Measurements from ENCODE around the gene AFAP1L2.

The AFAP1L2 gene

DNA sequence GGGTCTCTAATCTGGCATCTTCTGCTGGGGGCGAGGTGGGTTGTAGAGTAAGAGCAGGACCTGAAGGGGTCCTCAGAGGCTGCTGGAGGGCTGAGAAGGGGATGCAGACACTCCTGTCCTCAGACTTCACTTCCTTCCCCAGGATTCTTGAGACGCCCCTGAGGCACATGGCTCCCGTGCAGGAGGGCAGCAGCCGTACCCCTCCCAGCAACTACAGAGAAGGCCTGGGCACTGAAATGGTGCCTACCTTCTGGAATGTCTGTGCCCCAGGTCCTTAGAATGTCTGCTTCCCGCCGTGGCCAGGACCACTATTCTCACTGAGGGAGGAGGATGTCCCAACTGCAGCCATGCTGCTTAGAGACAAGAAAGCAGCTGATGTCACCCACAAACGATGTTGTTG is 113.2 kb downstream of the AFAP1L2 start:
- no peak for DNase-seq (ENCODE audit: low spot score)

DNA sequence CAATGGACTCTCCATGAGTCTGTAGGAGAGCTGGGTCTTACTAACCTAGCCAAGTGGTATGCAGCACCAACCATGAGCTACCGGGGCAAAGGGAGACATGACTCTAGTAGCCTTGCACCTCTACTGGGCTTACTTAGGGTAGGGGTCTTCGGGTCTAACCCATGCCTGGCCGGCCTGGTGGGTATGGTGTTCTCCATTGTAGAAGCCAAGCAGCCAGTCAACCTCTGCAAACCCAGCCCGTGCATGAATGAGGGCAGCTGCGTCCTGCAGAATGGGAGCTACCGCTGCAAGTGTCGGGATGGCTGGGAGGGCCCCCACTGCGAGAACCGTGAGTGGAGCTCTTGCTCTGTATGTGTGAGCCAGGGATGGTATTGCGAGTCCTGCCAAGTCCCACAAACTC is 114.3 kb downstream of the AFAP1L2 start:
- DNase-seq (ENCODE audit: low spot score), result no peak

DNA sequence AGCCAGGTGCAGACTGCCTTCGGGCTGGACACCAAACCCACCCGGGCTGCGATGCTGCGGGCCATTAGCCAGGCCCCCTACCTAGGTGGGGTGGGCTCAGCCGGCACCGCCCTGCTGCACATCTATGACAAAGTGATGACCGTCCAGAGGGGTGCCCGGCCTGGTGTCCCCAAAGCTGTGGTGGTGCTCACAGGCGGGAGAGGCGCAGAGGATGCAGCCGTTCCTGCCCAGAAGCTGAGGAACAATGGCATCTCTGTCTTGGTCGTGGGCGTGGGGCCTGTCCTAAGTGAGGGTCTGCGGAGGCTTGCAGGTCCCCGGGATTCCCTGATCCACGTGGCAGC is 115.2 kb downstream of the AFAP1L2 start:
- DNase-seq (ENCODE audit: low spot score), result no peak

DNA sequence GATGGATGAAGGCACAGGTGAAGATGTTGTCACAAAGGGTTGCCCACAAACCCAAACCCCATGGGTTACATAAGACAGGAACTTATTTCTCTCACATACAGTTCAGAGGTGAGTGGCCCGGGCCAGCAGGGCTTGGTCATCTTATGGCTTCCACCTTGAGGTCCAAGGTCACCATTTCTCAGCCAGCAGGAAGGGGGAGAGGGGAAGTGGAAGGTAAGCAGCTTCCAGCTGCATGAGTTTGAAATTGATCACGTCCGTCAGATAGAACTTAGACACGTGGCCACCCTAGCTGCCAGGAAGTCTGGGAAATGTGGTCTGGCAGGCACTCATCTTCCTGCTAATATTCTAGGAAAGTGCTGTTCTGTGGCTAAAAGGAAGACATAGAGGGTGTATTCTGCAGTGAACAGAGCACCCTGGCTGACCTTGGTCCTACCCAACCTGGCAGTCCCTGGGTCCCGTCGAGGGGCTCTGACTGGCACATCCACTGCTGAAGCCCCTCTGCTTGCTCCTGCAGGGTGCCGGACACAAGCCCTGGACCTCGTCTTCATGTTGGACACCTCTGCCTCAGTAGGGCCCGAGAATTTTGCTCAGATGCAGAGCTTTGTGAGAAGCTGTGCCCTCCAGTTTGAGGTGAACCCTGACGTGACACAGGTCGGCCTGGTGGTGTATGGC is 115.7 kb downstream of the AFAP1L2 start:
- no peak for DNase-seq (ENCODE audit: low spot score)

DNA sequence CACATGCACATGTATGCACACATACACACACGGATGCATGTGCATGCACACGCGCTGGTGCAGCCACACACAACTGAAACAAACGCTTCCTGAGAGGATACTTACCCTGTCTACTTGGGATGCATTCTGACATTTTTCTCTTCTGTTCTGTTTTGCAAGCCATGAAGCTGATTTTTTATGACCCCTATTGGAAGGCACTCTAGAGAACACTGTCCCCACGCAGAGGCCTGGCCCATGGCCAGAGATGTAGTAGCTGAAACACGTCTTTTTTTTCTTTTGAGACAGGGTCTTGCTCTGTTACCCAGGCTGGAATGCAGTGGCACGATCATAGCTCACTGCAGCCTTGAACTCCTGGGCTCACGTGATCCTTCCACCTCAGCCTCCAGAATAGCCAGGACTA is 117.4 kb downstream of the AFAP1L2 start:
- no peak for DNase-seq (ENCODE audit: low spot score)

DNA sequence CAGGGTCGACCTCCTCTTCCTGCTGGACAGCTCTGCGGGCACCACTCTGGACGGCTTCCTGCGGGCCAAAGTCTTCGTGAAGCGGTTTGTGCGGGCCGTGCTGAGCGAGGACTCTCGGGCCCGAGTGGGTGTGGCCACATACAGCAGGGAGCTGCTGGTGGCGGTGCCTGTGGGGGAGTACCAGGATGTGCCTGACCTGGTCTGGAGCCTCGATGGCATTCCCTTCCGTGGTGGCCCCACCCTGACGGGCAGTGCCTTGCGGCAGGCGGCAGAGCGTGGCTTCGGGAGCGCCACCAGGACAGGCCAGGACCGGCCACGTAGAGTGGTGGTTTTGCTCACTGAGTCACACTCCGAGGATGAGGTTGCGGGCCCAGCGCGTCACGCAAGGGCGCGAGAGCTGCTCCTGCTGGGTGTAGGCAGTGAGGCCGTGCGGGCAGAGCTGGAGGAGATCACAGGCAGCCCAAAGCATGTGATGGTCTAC is 118.3 kb downstream of the AFAP1L2 start:
- no peak for DNase-seq (ENCODE audit: low spot score)

DNA sequence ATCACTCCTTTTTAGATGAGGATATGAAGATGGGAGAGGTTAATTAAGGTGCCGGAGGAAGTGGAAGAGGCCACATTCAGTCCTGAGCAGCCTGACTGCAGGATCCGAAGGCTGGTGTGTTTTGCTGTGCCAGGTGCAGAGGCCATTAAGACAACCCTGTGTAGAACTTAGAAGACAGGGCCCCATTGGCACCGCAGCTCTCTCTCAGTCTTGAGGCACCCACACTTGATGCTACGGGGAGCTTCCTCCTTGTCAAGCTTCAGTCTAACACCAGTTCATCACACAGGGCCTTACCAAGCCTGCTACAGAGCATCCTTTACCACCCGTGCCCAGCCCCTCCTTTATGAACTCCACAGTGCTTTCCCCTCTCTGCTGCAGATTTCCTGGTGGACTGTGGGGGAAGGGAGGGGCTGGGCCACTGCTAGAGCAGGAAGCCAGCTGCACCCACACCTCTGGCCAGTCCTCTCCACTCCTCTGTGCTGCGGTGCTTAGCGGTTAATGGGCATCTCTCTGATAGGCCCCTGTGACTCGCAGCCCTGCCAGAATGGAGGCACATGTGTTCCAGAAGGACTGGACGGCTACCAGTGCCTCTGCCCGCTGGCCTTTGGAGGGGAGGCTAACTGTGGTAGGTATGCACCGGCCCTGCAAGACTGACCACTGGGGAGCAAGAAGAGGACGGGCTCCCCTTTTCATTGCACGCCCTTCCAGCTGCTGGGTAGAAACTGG is 119.8 kb downstream of the AFAP1L2 start:
- no peak for DNase-seq (ENCODE audit: low spot score)

DNA sequence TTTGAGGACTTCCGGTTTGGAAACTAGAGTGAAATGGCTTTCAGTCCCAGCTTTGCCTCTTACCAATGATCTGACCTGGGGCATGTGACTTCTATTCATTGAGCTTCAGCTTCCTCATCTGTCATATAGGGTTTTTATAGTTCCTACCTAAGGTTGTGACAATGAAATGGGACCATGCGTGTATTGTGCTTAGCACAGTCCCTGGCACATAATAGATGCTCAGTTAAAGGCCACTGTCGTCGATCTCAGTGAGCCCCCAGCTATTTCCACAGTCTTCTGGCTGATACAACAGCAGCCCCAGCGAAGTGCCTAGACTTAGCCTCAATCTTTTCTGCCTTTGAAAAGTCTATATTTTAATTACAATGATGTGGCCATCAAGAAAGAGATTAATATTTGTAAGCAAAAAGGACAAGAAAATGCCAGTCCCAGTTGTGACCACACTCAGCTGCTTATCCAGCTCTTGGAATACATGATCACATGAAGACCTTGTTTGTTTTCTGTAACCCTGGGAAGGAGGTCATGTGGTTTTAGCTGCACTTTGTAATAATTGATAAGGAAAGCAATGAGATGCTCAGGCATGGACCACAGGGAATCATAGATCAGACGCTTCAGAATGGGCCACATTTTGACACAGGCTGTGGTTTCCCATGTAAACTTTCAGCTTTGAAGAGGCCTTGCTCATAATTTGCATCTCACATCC is 120.6 kb downstream of the AFAP1L2 start:
- DNase-seq (ENCODE audit: low spot score), result no peak

DNA sequence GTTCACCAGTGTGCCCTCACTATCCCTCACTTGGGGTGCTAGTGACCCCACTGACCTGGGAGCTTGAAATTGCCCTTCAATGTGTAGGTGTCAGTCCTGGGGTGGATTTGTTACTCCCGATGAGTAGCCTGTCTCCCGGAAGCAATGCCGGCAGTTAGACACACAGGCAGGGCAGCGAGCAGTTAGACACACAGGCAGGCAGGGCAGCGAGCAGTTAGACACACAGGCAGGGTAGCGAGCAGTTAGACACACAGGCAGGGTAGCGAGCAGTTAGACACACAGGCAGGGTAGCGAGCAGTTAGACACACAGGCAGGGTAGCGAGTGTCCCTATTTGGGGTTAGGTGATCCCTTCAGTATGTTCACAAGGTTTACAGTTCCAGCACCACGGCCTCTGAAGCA is 121.2 kb downstream of the AFAP1L2 start:
- DNase-seq (ENCODE audit: low spot score), result no peak

DNA sequence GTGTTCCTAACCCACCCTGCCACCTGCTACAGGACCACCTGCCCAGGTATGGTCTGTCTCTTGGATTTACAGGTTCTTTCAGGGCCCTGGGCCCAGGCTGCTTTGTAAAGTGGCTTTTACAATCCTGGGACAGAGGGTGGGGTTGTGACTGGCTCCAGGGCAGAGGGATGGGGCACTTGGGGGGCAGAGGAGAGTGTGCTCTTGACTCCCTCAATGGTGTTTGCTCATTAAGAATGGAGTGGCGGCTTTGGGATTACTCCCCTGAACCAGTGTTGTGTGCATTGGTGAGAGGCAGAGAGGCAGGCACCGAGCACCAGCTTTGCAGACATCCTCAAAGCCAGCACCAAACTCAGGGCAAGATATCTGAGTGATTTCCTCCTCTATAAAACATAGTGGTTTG is 121.8 kb downstream of the AFAP1L2 start:
- no peak for DNase-seq (ENCODE audit: low spot score)

DNA sequence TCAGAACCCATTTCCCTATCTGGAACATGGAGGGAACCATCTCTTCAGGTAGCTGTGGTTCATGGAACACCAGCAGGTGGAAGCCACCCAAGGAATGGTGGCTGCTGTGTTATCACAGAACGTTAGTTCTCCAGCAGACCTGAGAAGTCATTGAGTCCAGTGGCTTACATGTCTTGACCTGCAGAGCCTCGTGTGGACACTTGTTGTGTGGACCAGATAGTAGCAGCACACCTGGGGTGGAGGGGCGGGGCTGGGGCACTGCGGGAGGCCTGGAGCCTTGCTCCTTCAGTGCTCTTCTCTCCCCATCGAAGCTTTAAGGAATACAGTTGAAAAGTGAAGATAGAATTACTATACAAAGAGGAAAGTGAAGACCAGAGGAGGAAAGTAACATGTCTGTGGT is 122.8 kb downstream of the AFAP1L2 start:
- DNase-seq (ENCODE audit: low spot score), result no peak

DNA sequence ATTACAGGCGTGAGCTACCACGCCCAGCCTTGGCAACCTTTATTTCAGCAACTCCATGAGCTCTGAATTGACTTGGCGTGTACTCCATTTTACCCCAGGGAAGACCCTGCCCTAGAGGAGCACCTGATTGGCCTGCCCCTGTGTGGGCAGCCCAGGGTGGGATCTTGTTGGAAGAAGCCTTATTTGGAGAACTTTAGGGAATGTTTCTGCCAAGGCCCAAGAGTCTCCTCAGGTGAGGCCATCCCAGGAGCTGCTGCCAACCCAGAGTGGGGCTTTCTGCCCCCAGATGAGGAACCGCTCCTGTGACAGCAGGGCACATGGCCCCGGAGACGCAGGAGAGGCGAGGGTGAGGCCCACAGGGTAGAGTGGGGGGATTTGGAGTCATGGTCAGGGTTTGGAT is 123.3 kb downstream of the AFAP1L2 start:
- no peak for DNase-seq (ENCODE audit: low spot score)

DNA sequence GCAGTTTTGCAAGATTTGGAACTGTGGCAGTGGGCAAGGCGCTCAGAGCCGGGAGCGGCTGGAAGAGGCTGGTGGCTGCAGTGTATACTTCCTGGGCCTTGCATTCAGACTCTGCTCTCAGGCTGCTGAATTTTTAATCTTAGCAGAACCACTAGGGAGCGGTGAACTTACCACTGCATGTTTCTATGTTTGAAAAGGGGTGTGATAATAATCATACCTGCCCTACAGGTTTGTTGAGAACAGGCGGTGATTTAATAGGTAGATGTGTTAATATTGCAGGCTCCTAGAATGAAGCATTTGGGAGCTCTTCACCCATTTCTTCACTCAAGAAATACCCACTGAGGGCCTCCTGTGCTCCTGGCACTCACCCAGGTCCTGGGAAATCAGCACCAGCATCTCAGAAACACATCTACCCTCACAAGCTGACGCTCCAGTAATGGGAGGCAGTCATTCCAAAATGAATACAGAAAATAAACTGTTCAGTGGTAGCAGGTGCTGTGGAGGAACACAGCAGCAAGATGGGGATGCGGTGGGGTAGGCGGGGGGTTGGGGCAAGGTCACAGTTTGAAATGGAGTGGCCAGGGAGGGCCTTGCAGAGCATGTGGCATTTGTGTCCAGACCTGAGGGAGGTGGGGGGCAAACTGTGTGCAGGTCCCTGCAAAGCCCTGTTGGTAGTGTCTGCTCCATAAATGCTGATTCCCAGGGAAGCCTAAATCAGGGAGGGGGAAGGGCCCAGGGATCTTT is 124.2 kb downstream of the AFAP1L2 start:
- DNase-seq (ENCODE audit: low spot score), result no peak

DNA sequence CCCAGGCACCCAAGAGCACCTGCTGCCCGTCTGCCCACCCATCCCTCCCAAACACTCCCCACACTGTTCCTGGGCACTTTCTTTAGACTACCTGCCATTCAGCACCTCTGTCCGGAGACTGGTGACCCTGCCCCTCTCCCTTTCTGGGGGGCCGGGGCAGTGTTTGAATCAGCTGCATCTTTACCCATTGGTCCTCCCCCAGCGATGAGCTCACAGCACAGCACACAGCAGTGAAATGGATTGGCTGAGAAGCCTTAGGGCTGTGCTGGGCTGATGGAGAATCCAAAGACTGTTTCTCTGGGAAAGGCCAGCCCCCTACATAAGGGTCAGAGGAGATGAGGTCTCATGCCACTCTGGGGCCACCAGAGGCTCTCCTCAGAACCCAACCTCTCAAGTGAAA is 125.0 kb downstream of the AFAP1L2 start:
- DNase-seq (ENCODE audit: low spot score), result no peak

DNA sequence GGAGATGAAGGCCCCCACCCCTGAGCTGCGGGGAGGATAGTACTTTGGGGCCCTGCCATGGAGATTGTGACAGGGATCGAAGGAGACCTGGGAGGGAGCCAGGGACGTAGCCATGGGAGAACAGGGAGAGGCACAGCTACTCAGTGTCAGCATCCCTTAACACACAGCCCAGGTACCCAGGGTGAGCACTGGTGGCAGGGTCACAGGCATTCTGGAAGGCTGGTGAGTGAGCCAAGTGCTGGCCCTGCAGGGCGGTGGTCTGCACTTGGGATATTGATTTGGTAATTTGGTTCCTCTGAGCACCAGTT is 125.5 kb downstream of the AFAP1L2 start:
- DNase-seq (ENCODE audit: low spot score), result no peak

DNA sequence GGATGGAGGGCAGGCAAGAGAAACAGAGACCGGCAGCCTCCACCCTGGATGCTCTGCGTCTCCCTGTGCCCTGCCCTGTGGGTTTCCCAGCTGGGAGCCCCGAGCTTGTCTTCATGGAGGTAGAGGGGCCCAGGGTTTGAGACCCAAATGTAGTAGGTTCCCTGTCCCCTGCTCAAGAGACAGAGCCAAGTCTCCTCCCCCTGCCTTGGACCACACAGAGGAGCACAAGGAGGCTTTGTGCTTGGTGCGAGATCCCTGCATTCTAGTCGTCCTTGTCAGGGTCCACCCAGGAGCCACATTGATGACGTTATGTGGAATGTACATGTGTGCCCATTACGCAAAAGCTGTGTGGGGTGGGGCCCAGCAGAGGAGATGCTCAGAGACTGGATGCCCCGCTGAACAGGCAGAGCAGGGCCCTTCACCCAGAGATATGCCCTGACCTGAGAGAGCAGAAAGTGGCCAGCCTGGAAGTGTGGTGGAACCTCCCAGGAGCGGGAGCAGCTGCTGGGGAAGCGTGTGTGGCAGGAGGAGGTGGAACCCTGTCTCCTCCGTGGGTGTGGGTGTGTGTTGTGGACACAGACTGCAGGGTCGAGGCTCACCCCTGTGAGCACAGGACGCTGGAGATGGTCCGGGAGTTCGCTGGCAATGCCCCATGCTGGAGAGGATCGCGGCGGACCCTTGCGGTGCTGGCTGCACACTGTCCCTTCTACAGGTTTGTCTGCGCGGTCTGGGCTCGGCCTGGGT is 126.0 kb downstream of the AFAP1L2 start:
- no peak for DNase-seq (ENCODE audit: low spot score)

DNA sequence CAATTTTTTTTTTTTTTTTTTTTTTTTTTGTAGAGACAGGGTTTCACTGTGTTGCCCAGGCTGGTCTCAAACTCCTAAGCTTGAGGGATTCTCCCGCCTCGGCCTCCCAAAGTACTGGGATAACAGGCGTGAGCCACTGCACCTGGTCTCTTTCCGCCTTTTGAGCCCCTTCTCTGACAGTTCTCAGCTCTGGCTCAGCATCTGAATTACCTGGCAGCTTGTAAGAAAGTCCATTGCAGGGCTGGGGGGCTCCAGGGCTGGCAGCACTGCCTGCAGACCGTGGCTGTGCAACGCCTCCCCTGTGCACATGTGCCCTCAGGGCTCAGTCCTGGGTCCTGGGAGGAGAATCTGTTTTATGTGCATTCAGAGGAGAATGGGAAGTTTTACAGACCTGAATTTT is 127.6 kb downstream of the AFAP1L2 start:
- no peak for DNase-seq (ENCODE audit: low spot score)

DNA sequence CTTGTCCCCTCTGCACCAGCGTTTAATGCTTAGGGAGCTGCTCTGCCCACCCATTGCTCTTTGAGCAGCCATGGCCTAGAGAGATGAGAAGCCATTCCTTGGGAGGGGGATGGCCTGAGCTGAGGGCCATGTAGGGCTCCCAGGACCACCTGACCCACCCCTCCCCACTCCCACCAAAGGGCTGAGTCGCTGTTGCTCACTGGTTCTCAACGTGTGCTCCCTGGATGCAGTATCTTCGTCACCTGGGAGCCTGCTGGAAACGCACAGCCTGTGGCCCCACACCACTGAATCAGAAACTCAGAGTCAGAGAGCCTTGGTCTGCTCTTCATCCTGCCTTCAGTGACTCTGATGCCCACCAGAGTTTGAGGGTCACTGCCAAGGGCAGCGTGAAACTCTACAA is 128.2 kb downstream of the AFAP1L2 start:
- no peak for DNase-seq (ENCODE audit: low spot score)

DNA sequence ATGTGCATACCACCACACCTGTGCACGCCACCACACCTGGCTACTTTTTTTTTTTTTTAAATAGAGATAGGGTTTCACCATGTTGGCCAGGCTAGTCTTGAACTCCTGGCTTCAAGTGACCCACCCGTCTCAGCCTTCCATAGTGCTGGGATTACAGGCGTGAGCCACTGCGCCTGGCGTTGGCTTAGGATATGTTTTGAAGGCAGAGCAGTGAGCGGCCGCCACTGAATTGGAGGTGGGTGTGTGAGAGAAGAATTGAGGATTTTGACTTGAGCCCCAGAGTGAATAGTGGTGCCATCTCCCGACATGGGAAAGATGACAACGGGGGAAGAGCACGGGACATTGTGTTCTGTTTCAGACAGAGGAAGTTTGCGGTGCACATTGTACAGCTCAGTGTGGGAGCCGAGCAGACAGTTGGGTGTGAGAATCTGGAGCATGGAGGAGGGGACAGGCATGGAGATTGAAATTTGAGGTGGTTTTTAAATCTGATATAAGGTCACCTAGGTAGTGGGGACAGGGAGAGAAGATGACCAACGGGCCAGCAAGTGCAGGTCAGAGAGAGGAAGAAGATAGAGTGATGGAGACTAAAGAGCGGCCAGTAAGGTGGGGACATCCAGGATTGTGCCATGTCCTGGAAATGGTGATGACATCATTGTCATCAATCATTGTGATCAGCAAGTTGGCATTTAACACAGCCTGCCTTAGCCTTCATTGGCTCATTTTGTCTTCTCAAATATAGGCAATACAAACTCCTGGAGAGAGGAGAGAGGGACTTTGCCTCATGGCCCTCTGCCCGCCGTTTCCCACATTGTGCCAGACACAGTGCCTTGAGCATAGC is 129.5 kb downstream of the AFAP1L2 start:
- DNase-seq (ENCODE audit: low spot score), result no peak

DNA sequence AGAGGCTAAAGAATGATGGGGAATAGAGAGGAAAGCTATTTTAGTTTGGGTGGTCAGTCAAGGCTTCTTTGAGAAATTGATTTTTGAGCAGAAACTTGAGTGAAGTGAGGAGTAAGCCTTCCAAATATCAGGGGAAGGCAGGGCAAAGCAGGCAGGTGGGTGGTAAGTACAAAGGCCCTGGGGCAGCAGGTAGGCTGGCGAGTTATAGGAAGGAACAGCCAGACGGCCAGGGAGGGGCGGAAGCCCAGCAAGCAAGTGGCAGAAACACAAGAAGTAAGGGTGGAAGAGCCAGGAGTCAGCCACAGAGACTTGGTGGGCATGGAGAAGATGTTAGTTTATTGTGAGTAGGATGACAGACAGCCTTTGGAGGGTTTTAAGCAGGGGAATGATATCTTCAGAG is 130.4 kb downstream of the AFAP1L2 start:
- DNase-seq (ENCODE audit: low spot score), result no peak

DNA sequence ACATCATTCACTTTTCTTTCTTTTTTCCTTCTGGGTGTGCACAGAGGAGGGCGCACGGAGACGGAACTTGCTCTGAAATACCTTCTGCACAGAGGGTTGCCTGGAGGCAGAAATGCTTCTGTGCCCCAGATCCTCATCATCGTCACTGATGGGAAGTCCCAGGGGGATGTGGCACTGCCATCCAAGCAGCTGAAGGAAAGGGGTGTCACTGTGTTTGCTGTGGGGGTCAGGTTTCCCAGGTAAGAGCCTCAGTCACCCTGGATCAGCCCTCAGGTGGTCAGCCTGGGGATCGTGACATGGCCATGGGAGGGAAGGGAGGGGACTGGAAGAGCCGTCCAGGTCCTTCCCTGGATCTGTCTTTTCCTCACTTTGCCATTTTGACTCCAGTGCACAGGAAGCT is 131.6 kb downstream of the AFAP1L2 start:
- no peak for DNase-seq (ENCODE audit: low spot score)

All from putamen (tissue), 1 donor.